ENCODE measurements around the gene RXYLT1. TPM values are rescaled to one million over a fixed set of nuclear protein-coding genes. Genes with fewer than 3 reads are reported as not detected.

Gene RXYLT1
- total and polyA plus RNA-seq, 2 of the 8 experiments (the other 6 are each of a cell fraction or from before 2014, with no cell fraction given): 3.8 to 10.9 TPM

DNA sequence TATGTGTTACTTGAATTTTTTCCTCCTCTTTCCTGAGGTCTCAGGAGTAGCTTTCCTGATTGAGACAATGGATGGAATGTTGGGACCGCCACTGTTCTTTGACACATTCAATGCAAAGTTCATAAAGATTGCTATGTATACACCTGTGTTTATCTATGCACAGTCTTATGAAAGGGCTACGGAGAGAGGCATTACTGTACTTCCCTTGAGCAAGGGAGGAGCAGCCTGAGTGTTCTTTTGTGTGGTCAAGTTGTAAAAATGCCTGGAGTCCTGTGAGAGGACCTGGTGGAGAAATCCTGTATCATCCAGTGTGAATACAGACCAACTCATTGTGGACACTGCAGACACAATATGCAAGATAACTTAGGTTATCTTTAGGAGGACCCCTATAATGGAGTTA, 66.0 kb downstream of the RXYLT1 start (continued):
- TF ChIP-seq, protein P1, sequence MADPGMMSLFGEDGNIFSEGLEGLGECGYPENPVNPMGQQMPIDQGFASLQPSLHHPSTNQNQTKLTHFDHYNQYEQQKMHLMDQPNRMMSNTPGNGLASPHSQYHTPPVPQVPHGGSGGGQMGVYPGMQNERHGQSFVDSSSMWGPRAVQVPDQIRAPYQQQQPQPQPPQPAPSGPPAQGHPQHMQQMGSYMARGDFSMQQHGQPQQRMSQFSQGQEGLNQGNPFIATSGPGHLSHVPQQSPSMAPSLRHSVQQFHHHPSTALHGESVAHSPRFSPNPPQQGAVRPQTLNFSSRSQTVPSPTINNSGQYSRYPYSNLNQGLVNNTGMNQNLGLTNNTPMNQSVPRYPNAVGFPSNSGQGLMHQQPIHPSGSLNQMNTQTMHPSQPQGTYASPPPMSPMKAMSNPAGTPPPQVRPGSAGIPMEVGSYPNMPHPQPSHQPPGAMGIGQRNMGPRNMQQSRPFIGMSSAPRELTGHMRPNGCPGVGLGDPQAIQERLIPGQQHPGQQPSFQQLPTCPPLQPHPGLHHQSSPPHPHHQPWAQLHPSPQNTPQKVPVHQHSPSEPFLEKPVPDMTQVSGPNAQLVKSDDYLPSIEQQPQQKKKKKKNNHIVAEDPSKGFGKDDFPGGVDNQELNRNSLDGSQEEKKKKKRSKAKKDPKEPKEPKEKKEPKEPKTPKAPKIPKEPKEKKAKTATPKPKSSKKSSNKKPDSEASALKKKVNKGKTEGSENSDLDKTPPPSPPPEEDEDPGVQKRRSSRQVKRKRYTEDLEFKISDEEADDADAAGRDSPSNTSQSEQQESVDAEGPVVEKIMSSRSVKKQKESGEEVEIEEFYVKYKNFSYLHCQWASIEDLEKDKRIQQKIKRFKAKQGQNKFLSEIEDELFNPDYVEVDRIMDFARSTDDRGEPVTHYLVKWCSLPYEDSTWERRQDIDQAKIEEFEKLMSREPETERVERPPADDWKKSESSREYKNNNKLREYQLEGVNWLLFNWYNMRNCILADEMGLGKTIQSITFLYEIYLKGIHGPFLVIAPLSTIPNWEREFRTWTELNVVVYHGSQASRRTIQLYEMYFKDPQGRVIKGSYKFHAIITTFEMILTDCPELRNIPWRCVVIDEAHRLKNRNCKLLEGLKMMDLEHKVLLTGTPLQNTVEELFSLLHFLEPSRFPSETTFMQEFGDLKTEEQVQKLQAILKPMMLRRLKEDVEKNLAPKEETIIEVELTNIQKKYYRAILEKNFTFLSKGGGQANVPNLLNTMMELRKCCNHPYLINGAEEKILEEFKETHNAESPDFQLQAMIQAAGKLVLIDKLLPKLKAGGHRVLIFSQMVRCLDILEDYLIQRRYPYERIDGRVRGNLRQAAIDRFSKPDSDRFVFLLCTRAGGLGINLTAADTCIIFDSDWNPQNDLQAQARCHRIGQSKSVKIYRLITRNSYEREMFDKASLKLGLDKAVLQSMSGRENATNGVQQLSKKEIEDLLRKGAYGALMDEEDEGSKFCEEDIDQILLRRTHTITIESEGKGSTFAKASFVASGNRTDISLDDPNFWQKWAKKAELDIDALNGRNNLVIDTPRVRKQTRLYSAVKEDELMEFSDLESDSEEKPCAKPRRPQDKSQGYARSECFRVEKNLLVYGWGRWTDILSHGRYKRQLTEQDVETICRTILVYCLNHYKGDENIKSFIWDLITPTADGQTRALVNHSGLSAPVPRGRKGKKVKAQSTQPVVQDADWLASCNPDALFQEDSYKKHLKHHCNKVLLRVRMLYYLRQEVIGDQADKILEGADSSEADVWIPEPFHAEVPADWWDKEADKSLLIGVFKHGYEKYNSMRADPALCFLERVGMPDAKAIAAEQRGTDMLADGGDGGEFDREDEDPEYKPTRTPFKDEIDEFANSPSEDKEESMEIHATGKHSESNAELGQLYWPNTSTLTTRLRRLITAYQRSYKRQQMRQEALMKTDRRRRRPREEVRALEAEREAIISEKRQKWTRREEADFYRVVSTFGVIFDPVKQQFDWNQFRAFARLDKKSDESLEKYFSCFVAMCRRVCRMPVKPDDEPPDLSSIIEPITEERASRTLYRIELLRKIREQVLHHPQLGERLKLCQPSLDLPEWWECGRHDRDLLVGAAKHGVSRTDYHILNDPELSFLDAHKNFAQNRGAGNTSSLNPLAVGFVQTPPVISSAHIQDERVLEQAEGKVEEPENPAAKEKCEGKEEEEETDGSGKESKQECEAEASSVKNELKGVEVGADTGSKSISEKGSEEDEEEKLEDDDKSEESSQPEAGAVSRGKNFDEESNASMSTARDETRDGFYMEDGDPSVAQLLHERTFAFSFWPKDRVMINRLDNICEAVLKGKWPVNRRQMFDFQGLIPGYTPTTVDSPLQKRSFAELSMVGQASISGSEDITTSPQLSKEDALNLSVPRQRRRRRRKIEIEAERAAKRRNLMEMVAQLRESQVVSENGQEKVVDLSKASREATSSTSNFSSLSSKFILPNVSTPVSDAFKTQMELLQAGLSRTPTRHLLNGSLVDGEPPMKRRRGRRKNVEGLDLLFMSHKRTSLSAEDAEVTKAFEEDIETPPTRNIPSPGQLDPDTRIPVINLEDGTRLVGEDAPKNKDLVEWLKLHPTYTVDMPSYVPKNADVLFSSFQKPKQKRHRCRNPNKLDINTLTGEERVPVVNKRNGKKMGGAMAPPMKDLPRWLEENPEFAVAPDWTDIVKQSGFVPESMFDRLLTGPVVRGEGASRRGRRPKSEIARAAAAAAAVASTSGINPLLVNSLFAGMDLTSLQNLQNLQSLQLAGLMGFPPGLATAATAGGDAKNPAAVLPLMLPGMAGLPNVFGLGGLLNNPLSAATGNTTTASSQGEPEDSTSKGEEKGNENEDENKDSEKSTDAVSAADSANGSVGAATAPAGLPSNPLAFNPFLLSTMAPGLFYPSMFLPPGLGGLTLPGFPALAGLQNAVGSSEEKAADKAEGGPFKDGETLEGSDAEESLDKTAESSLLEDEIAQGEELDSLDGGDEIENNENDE (IDR thresholded peaks at IDR 0.05; ENCODE audit: insufficient replicate concordance, low read length): no peak
- no peak for TF ChIP-seq KDM5A (IDR thresholded peaks at IDR 0.05; ENCODE audit: low read length)
